Stomach (tissue), 9 donors: ENCODE results near the gene FGD6. TPM values are rescaled to one million over a fixed set of nuclear protein-coding genes. Genes with fewer than 3 reads are reported as not detected.

Experiments
- DNase-seq, 2 donors: peaks; one replicate each; pipeline versions ENCODE4 v3.0.0 to v3.0.0-alpha.2; 2013 to 2019
- H3K27ac ChIP-seq, 5 donors: fragments of 200-600 bp in 4 of 5; sonication (generic) in 4 of 5; one replicate each; pipeline ENCODE4 v1.5.1; 2013 to 2019; ENCODE audit warnings: mild to moderate bottlenecking in 1 of 5, moderate library complexity in 1 of 5
- H3K27me3 ChIP-seq, 3 donors: fragments of 200-600 bp; sonication (generic); one replicate each; pipeline ENCODE4 v1.5.1; 2017 to 2019; ENCODE audit warnings: mixed run types in 1 of 3
- H3K36me3 ChIP-seq, 4 donors: fragments of 200-600 bp; sonication (generic); 1 replicate in 3 of 4; 2 replicates in 1 of 4; pipeline ENCODE4 v1.5.1; 2016 to 2019
- H3K4me1 ChIP-seq, 4 donors: fragments of 200-600 bp; sonication (generic); one replicate each; pipeline ENCODE4 v1.5.1; 2016 to 2019
- H3K4me3 ChIP-seq, 4 donors: fragments of 200-600 bp; sonication (generic) in 3 of 4; one replicate each; pipeline ENCODE4 v1.5.1; 2016 to 2019; ENCODE audit warnings: mild to moderate bottlenecking in 1 of 4
- H3K9me3 ChIP-seq, 4 donors: fragments of 200-600 bp; sonication (generic); one replicate each; pipeline ENCODE4 v1.5.1; 2016 to 2019
- CTCF ChIP-seq, 7 experiments: fragments of 450-650 bp in 4 of 7; fragments of 200-600 bp in 3 of 7; sonication (generic) in 3 of 7; IDR thresholded peaks; one replicate each; pipeline ENCODE4 v1.5.1; 2016 to 2019; ENCODE audit warnings: antibody characterized with exemption in 7 of 7, control low read depth in 2 of 7, mild to moderate bottlenecking in 1 of 7
- EP300 ChIP-seq: sonication (generic); formaldehyde crosslinking; IDR thresholded peaks from one replicate; pipeline ENCODE4 v1.6.1; 2017; ENCODE audit warnings: antibody characterized with exemption
- POLR2A ChIP-seq, 4 donors: fragments of 450-650 bp; IDR thresholded peaks; one replicate each; pipeline ENCODE4 v1.6.1; 2016; ENCODE audit warnings: antibody characterized with exemption in 4 of 4, control low read depth in 2 of 4, mild to moderate bottlenecking in 1 of 4, moderate library complexity in 1 of 4
- POLR2AphosphoS5 ChIP-seq, 3 donors: sonication (generic); formaldehyde crosslinking; IDR thresholded peaks; one replicate each; pipeline ENCODE4 v1.6.1; 2016; ENCODE audit warnings: antibody characterized with exemption in 3 of 3
- WGBS, 5 donors: extraction: QIAGEN DNeasy Blood & Tissue Kit in 3 of 5; methylation state at CpG; one replicate each; pipeline versions ENCODE4 v1.1.5 to v1.1.7; 2013 to 2018; 5-methylcytosine and 5-hydroxymethylcytosine counted together
- intact Hi-C: fragments of 100-400 bp; cut with DNase I; formaldehyde crosslinking; loops from one replicate; pipeline ENCODE4 v1.15.1; 2023; ENCODE audit warnings: low total_unique reads
- polyA plus RNA-seq, 3 donors: library from polyadenylated mRNA; stranded (reverse); fragments of 200-250 nt; gene quantifications; one replicate each; pipeline ENCODE4 v1.2.3, GENCODE V29; 2013
- total RNA-seq, 5 donors: library from RNA; depleted of rRNA; stranded (reverse); fragments of >200 nt; gene quantifications; one replicate each; pipeline versions ENCODE4 v1.1.0 to v1.2.3, GENCODE V29; 2014 to 2016
- donor health status: healthy with polysubstance abuse.
- donor health status: Bipolar disorder and iron deficiency.
- donor health status: healthy.

FGD6 gene
- total and polyA plus RNA-seq, 8 donors = 0.92 to 16.3 (median 5.7) TPM

GRCh38 chr12:95195122-95195521, 22.1 kb downstream of the FGD6 start:
- WGBS, 5 donors = 76 to 92% (median 90%) methylated on average over 3 of the region's 3 CpGs
- Histone ChIP-seq H3K4me3 (no peak overlapping the region), H3K36me3 (no peaks in the 10 kb centered on the region), H3K4me1 (peaks cover 0 to 14% (median under 1%) of the 10 kb centered on the region in 4 donors), H3K27ac (no peak overlapping the region), H3K9me3 (no peaks in the 10 kb centered on the region), H3K27me3 (no peaks in the 10 kb centered on the region)
- DNase-seq = no peak
- intact Hi-C loops = loop anchor here (10.0 kb wide), 1 partner anchor 60 kb away; no protein-coding TSS in a partner anchor
- TF ChIP-seq POLR2A (IDR thresholded peaks at IDR 0.05) = no peak
- TF ChIP-seq POLR2AphosphoS5 (IDR thresholded peaks at IDR 0.05) = no peak
- no peak for TF ChIP-seq CTCF (IDR thresholded peaks at IDR 0.05)
- TF ChIP-seq EP300 = no peak

- H3K9me3 ChIP-seq = no peaks in the 10 kb centered on the region
- H3K27me3 ChIP-seq = no peaks in the 10 kb centered on the region
- 92 to 97% (median 96%) methylated on average over 3 of the region's 3 CpGs for WGBS, 5 donors
- no peak for DNase-seq
- peaks cover 0 to 10% (median 0%) of the 10 kb centered on the region in 4 donors for H3K4me1 ChIP-seq
- intact Hi-C loops = loop anchor here (10.0 kb wide), 1 partner anchor 58 kb away; no protein-coding TSS in a partner anchor
- no peaks in the 10 kb centered on the region for H3K36me3 ChIP-seq
- no peak overlapping the region for H3K27ac ChIP-seq
- no peak overlapping the region for H3K4me3 ChIP-seq
- TF ChIP-seq EP300 (no peak), CTCF (IDR thresholded peaks at IDR 0.05) (no peak), POLR2AphosphoS5 (IDR thresholded peaks at IDR 0.05) (no peak), POLR2A (IDR thresholded peaks at IDR 0.05) (no peak)
Observed at GRCh38 chr12:95193139-95193538, 24.1 kb downstream of the FGD6 start.

DNA sequence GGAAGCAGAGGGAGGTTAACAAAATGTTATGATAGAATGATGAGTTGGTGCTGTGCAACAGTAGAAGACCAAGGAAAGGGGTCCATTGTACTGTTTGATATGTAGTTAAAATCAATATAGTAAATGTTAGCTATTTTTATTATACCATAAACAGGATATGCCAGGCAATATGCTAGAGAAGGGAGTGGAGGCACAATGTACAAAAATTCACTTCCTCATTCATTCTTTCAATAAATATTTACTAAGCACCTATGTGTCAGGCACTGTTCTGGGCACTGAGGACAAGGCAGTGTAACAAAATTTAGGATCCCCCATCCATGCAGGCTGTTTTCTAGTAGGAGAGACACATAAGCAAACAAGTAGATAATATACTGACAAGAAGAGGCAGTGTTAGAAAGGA, 25.0 kb downstream of the FGD6 start:
- TF ChIP-seq EP300 = no peak
- no peak for TF ChIP-seq CTCF (IDR thresholded peaks at IDR 0.05)
- no peak for TF ChIP-seq POLR2AphosphoS5 (IDR thresholded peaks at IDR 0.05)
- TF ChIP-seq POLR2A (IDR thresholded peaks at IDR 0.05) = no peak
- Histone ChIP-seq H3K27ac (no peak overlapping the region), H3K9me3 (no peaks in the 10 kb centered on the region), H3K4me1 (peaks cover 0 to 10% (median 0%) of the 10 kb centered on the region in 4 donors), H3K36me3 (no peaks in the 10 kb centered on the region), H3K4me3 (no peak overlapping the region), H3K27me3 (no peaks in the 10 kb centered on the region)
- no peak for DNase-seq
- intact Hi-C loops = loop anchor here (10.0 kb wide), 1 partner anchor 57 kb away; no protein-coding TSS in a partner anchor

GRCh38 chr12:95191060-95191696, 26.1 kb downstream of the FGD6 start:
- intact Hi-C loops = loop anchor here (10.0 kb wide), 1 partner anchor 56 kb away; no protein-coding TSS in a partner anchor
- H3K4me3 ChIP-seq = no peak overlapping the region
- H3K9me3 ChIP-seq = no peaks in the 10 kb centered on the region
- H3K4me1 ChIP-seq = peaks cover 0 to 10% (median 0%) of the 10 kb centered on the region in 4 donors
- 73 to 94% (median 81%) methylated on average over 1 of the region's 1 CpG for WGBS, 5 donors
- H3K27me3 ChIP-seq = no peaks in the 10 kb centered on the region
- H3K27ac ChIP-seq = no peak overlapping the region
- H3K36me3 ChIP-seq = no peaks in the 10 kb centered on the region
- no peak for TF ChIP-seq EP300
- no peak for TF ChIP-seq CTCF (IDR thresholded peaks at IDR 0.05)
- TF ChIP-seq POLR2A (IDR thresholded peaks at IDR 0.05) = no peak
- TF ChIP-seq POLR2AphosphoS5 (IDR thresholded peaks at IDR 0.05) = no peak
- DNase-seq = no peak
